SU-DHL-6 (cell line): ENCODE data around the gene KCNH1.

ENCODE experiments used
- H2AFZ ChIP-seq: fragments of 200-600 bp; sonication (generic); 2 replicates; pipeline ENCODE4 v1.6.1; 2014; ENCODE audit warnings: low read depth, mild to moderate bottlenecking, moderate library complexity, mixed read lengths, antibody characterized with exemption, low read length; ENCODE audit not compliant: severe bottlenecking
- H3F3A ChIP-seq: fragments of 200-600 bp; shearing (Covaris generic); 2 replicates; pipeline ENCODE4 v1.6.0; 2016; ENCODE audit warnings: antibody characterized with exemption, mild to moderate bottlenecking; ENCODE audit not compliant: insufficient read depth
- H3K27ac ChIP-seq: fragments of 200-600 bp; sonication (generic); 2 replicates; pipeline ENCODE4 v1.5.1; 2016; ENCODE audit warnings: low read depth, mild to moderate bottlenecking, low read length, moderate library complexity, mixed read lengths
- H3K27me3 ChIP-seq: fragments of 200-600 bp; sonication (generic), shearing (Covaris generic); 2 replicates; pipeline ENCODE4 v1.6.0; 2014; ENCODE audit warnings: mild to moderate bottlenecking, low read length
- H3K36me3 ChIP-seq: fragments of 200-600 bp; sonication (generic); 2 replicates; pipeline ENCODE4 v1.6.1; 2014; ENCODE audit warnings: mild to moderate bottlenecking, low read length, mixed read lengths
- H3K4me2 ChIP-seq: fragments of 300-600, 200-600 bp; shearing (Covaris generic), sonication (generic); 2 replicates; pipeline ENCODE4 v1.6.0; 2014; ENCODE audit warnings: low read length, low read depth, mild to moderate bottlenecking; ENCODE audit not compliant: poor library complexity, severe bottlenecking
- H3K4me3 ChIP-seq: fragments of 200-600 bp; sonication (generic); 2 replicates; pipeline ENCODE4 v1.5.1; 2014; ENCODE audit warnings: antibody characterized with exemption, low read length, mild to moderate bottlenecking, mixed read lengths; ENCODE audit not compliant: insufficient read depth, poor library complexity, severe bottlenecking
- H3K79me2 ChIP-seq: fragments of 200-600 bp; sonication (generic); 2 replicates; pipeline ENCODE4 v1.6.1; 2014; ENCODE audit warnings: mild to moderate bottlenecking, low read length, moderate library complexity; ENCODE audit not compliant: insufficient read depth
- H3K9ac ChIP-seq: fragments of 200-600 bp; sonication (generic); 2 replicates; pipeline ENCODE4 v1.7.0; 2014; ENCODE audit warnings: mild to moderate bottlenecking, low read length
- H3K9me2 ChIP-seq: fragments of 200-600 bp; sonication (generic); replicated peaks from 2 replicates; pipeline ENCODE4 v1.6.1; 2014; ENCODE audit warnings: low read length; ENCODE audit not compliant: insufficient read depth
- H3K9me3 ChIP-seq: fragments of 200-600 bp; sonication (generic); 2 replicates; pipeline ENCODE4 v1.6.1; 2014; ENCODE audit warnings: low read length, mixed read lengths; ENCODE audit not compliant: insufficient read depth
- H4K20me1 ChIP-seq: fragments of 200-600 bp; sonication (generic); 2 replicates; pipeline ENCODE4 v1.6.1; 2014; ENCODE audit warnings: low read depth, mild to moderate bottlenecking, antibody characterized with exemption, low read length, moderate library complexity, mixed read lengths
- EZH2phosphoT487 ChIP-seq: fragments of 200-600 bp; sonication (generic), shearing (Covaris generic); conservative IDR thresholded peaks from 2 replicates; pipeline ENCODE4 v1.6.1; 2018; ENCODE audit warnings: mild to moderate bottlenecking, antibody characterized with exemption, low read length, moderate library complexity, mixed read lengths
- TF ChIP-seq, protein P1 (sequence below): fragments of 200-600 bp; sonication (generic); IDR thresholded peaks from one replicate; pipeline ENCODE4 v1.5.1; 2017; ENCODE audit warnings: antibody characterized with exemption, mild to moderate bottlenecking, low read length, moderate library complexity; ENCODE audit not compliant: insufficient read depth, poor library complexity, severe bottlenecking

Gene KCNH1

DNA sequence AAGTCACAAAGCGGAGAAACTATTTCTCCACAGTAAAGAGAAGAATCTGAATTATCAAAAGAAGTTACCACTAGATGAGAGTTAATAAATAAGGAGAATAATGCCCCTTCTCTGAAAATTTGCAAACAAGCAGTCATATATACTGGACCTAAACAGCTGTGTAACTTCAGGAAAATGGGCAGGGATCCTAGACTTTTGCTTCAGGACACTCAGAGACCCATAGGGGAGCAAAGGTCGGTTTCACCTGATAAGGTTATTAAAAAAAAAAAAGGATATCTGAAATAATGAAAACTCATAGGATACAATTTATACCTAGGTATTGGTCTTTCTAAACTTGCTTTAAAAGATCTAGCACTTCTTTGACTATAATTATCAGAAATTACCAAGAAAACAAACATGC lies 191.4 kb downstream of the KCNH1 start:
- no peak for TF ChIP-seq EZH2phosphoT487
- TF ChIP-seq, protein P1, sequence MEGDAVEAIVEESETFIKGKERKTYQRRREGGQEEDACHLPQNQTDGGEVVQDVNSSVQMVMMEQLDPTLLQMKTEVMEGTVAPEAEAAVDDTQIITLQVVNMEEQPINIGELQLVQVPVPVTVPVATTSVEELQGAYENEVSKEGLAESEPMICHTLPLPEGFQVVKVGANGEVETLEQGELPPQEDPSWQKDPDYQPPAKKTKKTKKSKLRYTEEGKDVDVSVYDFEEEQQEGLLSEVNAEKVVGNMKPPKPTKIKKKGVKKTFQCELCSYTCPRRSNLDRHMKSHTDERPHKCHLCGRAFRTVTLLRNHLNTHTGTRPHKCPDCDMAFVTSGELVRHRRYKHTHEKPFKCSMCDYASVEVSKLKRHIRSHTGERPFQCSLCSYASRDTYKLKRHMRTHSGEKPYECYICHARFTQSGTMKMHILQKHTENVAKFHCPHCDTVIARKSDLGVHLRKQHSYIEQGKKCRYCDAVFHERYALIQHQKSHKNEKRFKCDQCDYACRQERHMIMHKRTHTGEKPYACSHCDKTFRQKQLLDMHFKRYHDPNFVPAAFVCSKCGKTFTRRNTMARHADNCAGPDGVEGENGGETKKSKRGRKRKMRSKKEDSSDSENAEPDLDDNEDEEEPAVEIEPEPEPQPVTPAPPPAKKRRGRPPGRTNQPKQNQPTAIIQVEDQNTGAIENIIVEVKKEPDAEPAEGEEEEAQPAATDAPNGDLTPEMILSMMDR = no peak

DNA sequence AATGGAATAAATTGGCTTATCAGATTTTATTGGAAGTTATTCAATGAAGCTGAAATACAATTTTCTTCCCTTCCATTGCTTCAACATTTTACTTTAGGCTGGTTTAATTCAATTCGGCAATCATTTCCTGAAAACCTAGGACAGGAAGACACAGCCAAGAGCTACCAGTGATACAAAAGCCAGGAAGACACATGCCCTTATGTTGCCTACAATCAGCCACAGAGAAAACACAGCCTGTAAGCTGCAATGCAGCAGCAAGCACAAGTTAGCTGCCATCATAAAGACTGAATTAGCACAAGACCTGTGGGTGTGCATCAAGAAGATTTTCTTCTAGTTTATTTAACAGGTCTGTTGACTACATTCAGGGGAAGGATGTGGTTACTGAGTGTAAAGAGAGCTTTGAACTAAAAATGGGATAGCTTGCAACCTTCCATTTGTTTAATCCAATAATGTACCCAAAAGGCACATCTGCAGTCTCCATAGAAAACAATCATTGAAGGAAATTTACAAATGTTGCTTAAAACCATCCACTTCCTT lies 193.8 kb downstream of the KCNH1 start:
- H3K9ac ChIP-seq = no peak overlapping the region
- H3K27ac ChIP-seq = no peak overlapping the region
- no peak overlapping the region for H3K4me2 ChIP-seq
- H3K9me3 ChIP-seq = no peaks in the 10 kb centered on the region
- no peaks in the 10 kb centered on the region for H4K20me1 ChIP-seq
- H2AFZ ChIP-seq = no peak overlapping the region
- H3K36me3 ChIP-seq = no peaks in the 10 kb centered on the region
- H3K4me3 ChIP-seq = no peak overlapping the region
- H3K79me2 ChIP-seq = no peaks in the 10 kb centered on the region
- TF ChIP-seq, protein P1 = no peak
- TF ChIP-seq EZH2phosphoT487 = no peak
- no peaks in the 10 kb centered on the region for H3K27me3 ChIP-seq
- no peaks in the 10 kb centered on the region for H3F3A ChIP-seq
- no peaks in the 10 kb centered on the region for H3K9me2 ChIP-seq

More for the DNA sequence above, 191.4 kb downstream of the KCNH1 start:
- Histone ChIP-seq H3K27ac (no peak overlapping the region), H3K79me2 (no peaks in the 10 kb centered on the region), H3K36me3 (no peaks in the 10 kb centered on the region), H3K4me3 (no peak overlapping the region), H3K27me3 (no peaks in the 10 kb centered on the region), H3K9ac (no peak overlapping the region), H3K9me3 (no peaks in the 10 kb centered on the region), H3F3A (no peaks in the 10 kb centered on the region), H3K4me2 (no peak overlapping the region), H3K9me2 (no peaks in the 10 kb centered on the region), H2AFZ (no peak overlapping the region), H4K20me1 (no peaks in the 10 kb centered on the region)

DNA sequence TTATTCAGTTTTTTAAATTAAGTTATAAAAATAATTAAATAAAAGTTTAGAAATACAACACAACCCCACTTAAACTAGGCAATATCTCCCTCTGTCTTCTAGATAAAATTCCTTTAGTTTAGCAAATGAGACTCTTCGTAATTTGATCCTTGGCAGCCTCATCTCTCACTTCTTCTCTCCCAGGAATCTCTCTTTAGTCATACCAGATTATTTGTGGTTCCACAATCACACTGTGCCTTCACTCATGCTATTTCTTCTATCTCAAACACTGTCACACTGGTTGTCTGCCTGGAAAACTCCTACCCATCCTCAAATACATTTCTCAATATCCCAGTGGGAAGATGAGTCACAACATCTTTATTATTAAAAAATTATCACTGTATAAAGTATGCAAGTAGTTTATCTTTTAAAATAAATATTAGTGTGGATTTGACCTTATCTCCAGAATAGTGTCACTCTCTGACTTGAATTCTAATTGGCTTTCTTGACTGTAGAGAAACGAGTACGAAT lies 195.5 kb downstream of the KCNH1 start:
- H3K4me2 ChIP-seq = no peak overlapping the region
- no peaks in the 10 kb centered on the region for H3K9me2 ChIP-seq
- no peaks in the 10 kb centered on the region for H3K36me3 ChIP-seq
- no peaks in the 10 kb centered on the region for H3F3A ChIP-seq
- H3K4me3 ChIP-seq = no peak overlapping the region
- no peaks in the 10 kb centered on the region for H3K27me3 ChIP-seq
- no peaks in the 10 kb centered on the region for H4K20me1 ChIP-seq
- TF ChIP-seq, protein P1 = no peak
- no peak for TF ChIP-seq EZH2phosphoT487
- no peak overlapping the region for H3K9ac ChIP-seq
- H3K27ac ChIP-seq = no peak overlapping the region
- H3K79me2 ChIP-seq = no peaks in the 10 kb centered on the region
- no peak overlapping the region for H2AFZ ChIP-seq
- H3K9me3 ChIP-seq = no peaks in the 10 kb centered on the region
